ENCODE data around the gene TMEM217.

Gene TMEM217

GRCh38 chr6:37280162-37280887 lies 22.4 kb upstream of the TMEM217 start:
- in situ Hi-C loops (cut with HindIII; ENCODE audit: low sequenced_read_pairs) = no loop called here

GRCh38 chr6:37279366-37280134 lies 21.6 kb upstream of the TMEM217 start:
- in situ Hi-C loops (cut with HindIII; ENCODE audit: low sequenced_read_pairs) = no loop called here

GRCh38 chr6:37277001-37277409 lies 19.1 kb upstream of the TMEM217 start:
- in situ Hi-C loops (cut with HindIII; ENCODE audit: low sequenced_read_pairs) = no loop called here

- in situ Hi-C loops (cut with HindIII; ENCODE audit: low sequenced_read_pairs) = no loop called here
These were observed 17.4 kb upstream of the TMEM217 start for GRCh38 chr6:37275350-37275749.

GRCh38 chr6:37273690-37274089 lies 15.7 kb upstream of the TMEM217 start:
- in situ Hi-C loops (cut with HindIII; ENCODE audit: low sequenced_read_pairs) = no loop called here

- in situ Hi-C loops (cut with HindIII; ENCODE audit: low sequenced_read_pairs) = no loop called here
These were observed 15.1 kb upstream of the TMEM217 start for GRCh38 chr6:37272834-37273566.

- in situ Hi-C loops (cut with HindIII; ENCODE audit: low sequenced_read_pairs) = no loop called here
These were observed 11.2 kb upstream of the TMEM217 start for GRCh38 chr6:37269105-37269504.

GRCh38 chr6:37265860-37266259 lies 7.9 kb upstream of the TMEM217 start:
- in situ Hi-C loops (cut with HindIII; ENCODE audit: low sequenced_read_pairs) = no loop called here

GRCh38 chr6:37265001-37265400 lies 7.1 kb upstream of the TMEM217 start:
- in situ Hi-C loops (cut with HindIII; ENCODE audit: low sequenced_read_pairs) = no loop called here

GRCh38 chr6:37262446-37263026 lies 4.6 kb upstream of the TMEM217 start:
- in situ Hi-C loops (cut with HindIII; ENCODE audit: low sequenced_read_pairs) = no loop called here

GRCh38 chr6:37261198-37261597 lies 3.3 kb upstream of the TMEM217 start:
- in situ Hi-C loops (cut with HindIII; ENCODE audit: low sequenced_read_pairs) = no loop called here

- in situ Hi-C loops (cut with HindIII; ENCODE audit: low sequenced_read_pairs) = no loop called here
These were observed 2.5 kb upstream of the TMEM217 start for GRCh38 chr6:37260444-37260843.

- in situ Hi-C loops (cut with HindIII; ENCODE audit: low sequenced_read_pairs) = no loop called here
These were observed 2.1 kb upstream of the TMEM217 start for GRCh38 chr6:37260040-37260439.

- in situ Hi-C loops (cut with HindIII; ENCODE audit: low sequenced_read_pairs) = no loop called here
These were observed 1.2 kb upstream of the TMEM217 start for GRCh38 chr6:37259191-37259590.

- in situ Hi-C loops (cut with HindIII; ENCODE audit: low sequenced_read_pairs) = no loop called here
These were observed 611 bp upstream of the TMEM217 start for GRCh38 chr6:37258405-37259105.

GRCh38 chr6:37257320-37257633 lies 667 bp downstream of the TMEM217 start:
- in situ Hi-C loops (cut with HindIII; ENCODE audit: low sequenced_read_pairs) = no loop called here

- in situ Hi-C loops (cut with HindIII; ENCODE audit: low sequenced_read_pairs) = no loop called here
These were observed 1.1 kb downstream of the TMEM217 start for GRCh38 chr6:37256692-37257319.

- in situ Hi-C loops (cut with HindIII; ENCODE audit: low sequenced_read_pairs) = no loop called here
These were observed 3.1 kb downstream of the TMEM217 start for GRCh38 chr6:37254881-37255280.

- in situ Hi-C loops (cut with HindIII; ENCODE audit: low sequenced_read_pairs) = no loop called here
These were observed 4.4 kb downstream of the TMEM217 start for GRCh38 chr6:37253486-37254007.

GRCh38 chr6:37251211-37251780 lies 6.6 kb downstream of the TMEM217 start:
- in situ Hi-C loops (cut with HindIII; ENCODE audit: low sequenced_read_pairs) = no loop called here
